H1 (cell line): Measurements from ENCODE around the gene BCL3. TPM values are rescaled to one million over a fixed set of nuclear protein-coding genes. Genes with fewer than 3 reads are reported as not detected.

Experiments used
- CTCF ChIA-PET: fragments of 300-600 bp; sonication (Branson Sonifier 250); formaldehyde crosslinking; loops from one replicate; lab custom pipeline; 2021; ENCODE audit not compliant: partially characterized antibody; lab: Charles Lee
- POLR2A ChIA-PET: fragments of 300-600 bp; sonication (Branson Sonifier 250); formaldehyde crosslinking; loops from one replicate; lab custom pipeline; 2021; ENCODE audit warnings: inconsistent platforms; ENCODE audit not compliant: partially characterized antibody; lab: Charles Lee
- DNase-seq, 2 experiments: peaks; one replicate each; pipeline versions ENCODE4 v3.0.0 to v3.0.0-alpha.2; 2010 to 2022; ENCODE audit warnings: low spot score in 2 of 2, low read depth in 1 of 2, mixed read lengths in 1 of 2
- FAIRE-seq: peaks from 2 replicates; lab custom pipeline; 2011; peaks lifted over from hg19 to GRCh38; lab: Jason Lieb, UNC
- H2AFZ ChIP-seq: 2 replicates; pipeline ENCODE4 v1.8.1; 2012; ENCODE audit warnings: low read length, inconsistent platforms
- H2AK5ac ChIP-seq: 2 replicates; pipeline ENCODE4 v1.6.1; 2013; ENCODE audit warnings: low read depth, low read length
- H2BK120ac ChIP-seq: replicated peaks from 2 replicates; pipeline ENCODE3; 2013; ENCODE audit warnings: low read depth, low read length, inconsistent platforms
- H2BK12ac ChIP-seq: 2 replicates; pipeline ENCODE4 v1.6.1; 2013; ENCODE audit warnings: low read depth, low read length
- H2BK15ac ChIP-seq: 2 replicates; pipeline ENCODE4 v1.6.1; 2013; ENCODE audit warnings: low read length
- H2BK20ac ChIP-seq: 2 replicates; pipeline ENCODE4 v1.6.1; 2013; ENCODE audit warnings: low read length
- H2BK5ac ChIP-seq: 2 replicates; pipeline ENCODE4 v1.6.1; 2013; ENCODE audit warnings: low read depth, low read length
- H3K14ac ChIP-seq: 2 replicates; pipeline ENCODE4 v1.6.1; 2013; ENCODE audit warnings: inconsistent platforms; ENCODE audit not compliant: insufficient read length
- H3K18ac ChIP-seq: 2 replicates; pipeline ENCODE4 v1.6.1; 2013; ENCODE audit warnings: low read length; ENCODE audit errors: extremely low read depth
- H3K23ac ChIP-seq: 2 replicates; pipeline ENCODE4 v1.6.1; 2013; ENCODE audit warnings: inconsistent platforms; ENCODE audit not compliant: insufficient read length
- H3K23me2 ChIP-seq: 2 replicates; pipeline ENCODE4 v1.6.1; 2013; ENCODE audit warnings: low read depth, low read length
- H3K27ac ChIP-seq: 2 replicates; pipeline ENCODE4 v1.6.1; 2011; ENCODE audit warnings: low read depth, low read length, inconsistent platforms
- H3K27me3 ChIP-seq, 4 experiments: replicated peaks in 1 of 4; 1 replicate in 1 of 4; 2 replicates in 3 of 4; pipeline versions ENCODE4 v1.6.1 to v1.8.1; 2011 to 2013; ENCODE audit warnings: low read length in 3 of 4, mild to moderate bottlenecking in 3 of 4, inconsistent platforms in 2 of 4, mixed read lengths in 2 of 4, moderate library complexity in 1 of 4; ENCODE audit not compliant: control insufficient read depth in 3 of 4, insufficient read depth in 3 of 4; ENCODE audit errors: extremely low read depth in 1 of 4
- H3K36me3 ChIP-seq, 4 experiments: 2 replicates each; pipeline versions ENCODE4 v1.6.1 to v1.8.1; 2011 to 2013; ENCODE audit warnings: mild to moderate bottlenecking in 4 of 4, low read length in 3 of 4, moderate library complexity in 2 of 4, control low read depth in 1 of 4, inconsistent platforms in 1 of 4; ENCODE audit not compliant: insufficient read depth in 4 of 4, control insufficient read depth in 2 of 4
- H3K4ac ChIP-seq: replicated peaks from 2 replicates; pipeline ENCODE3; 2013; ENCODE audit warnings: low read length, low read depth, mixed read lengths, inconsistent platforms; ENCODE audit not compliant: insufficient read length
- H3K4me1 ChIP-seq, 4 experiments: replicated peaks in 1 of 4; 1 replicate in 1 of 4; 2 replicates in 3 of 4; pipeline versions ENCODE4 v1.6.1 to v1.8.1; 2011 to 2013; ENCODE audit warnings: low read length in 3 of 4, inconsistent platforms in 2 of 4, mixed read lengths in 1 of 4; ENCODE audit not compliant: insufficient read depth in 4 of 4, control insufficient read depth in 3 of 4
- H3K4me2 ChIP-seq, 2 experiments: 2 replicates each; pipeline versions ENCODE4 v1.6.1 to v1.8.1; 2011 to 2013; ENCODE audit warnings: low read depth in 2 of 2, low read length in 2 of 2, control low read depth in 1 of 2, inconsistent platforms in 1 of 2, mild to moderate bottlenecking in 1 of 2; ENCODE audit not compliant: insufficient read depth in 1 of 2
- H3K4me3 ChIP-seq, 4 experiments: fragments of 200-600, 300-600 bp in 1 of 4; sonication (generic), shearing (Covaris generic), sonication (Bioruptor Twin) in 1 of 4; 2 replicates each; pipeline versions ENCODE4 v1.5.1 to v1.8.1; 2011 to 2016; ENCODE audit warnings: low read length in 4 of 4, low read depth in 3 of 4, control low read depth in 2 of 4, inconsistent platforms in 2 of 4, mild to moderate bottlenecking in 2 of 4, mixed read lengths in 1 of 4, moderate library complexity in 1 of 4; ENCODE audit not compliant: insufficient read depth in 2 of 4; ENCODE audit errors: extremely low read depth in 1 of 4
- H3K56ac ChIP-seq: replicated peaks from 2 replicates; pipeline ENCODE3; 2013; ENCODE audit warnings: low read depth, mild to moderate bottlenecking, mixed read lengths, low read length, inconsistent platforms; ENCODE audit not compliant: insufficient read length
- H3K79me1 ChIP-seq: 2 replicates; pipeline ENCODE4 v1.6.1; 2013; ENCODE audit warnings: low read depth, low read length, control low read depth
- H3K79me2 ChIP-seq, 2 experiments: 2 replicates each; pipeline versions ENCODE4 v1.6.1 to v1.8.1; 2012 to 2013; ENCODE audit warnings: low read length in 2 of 2, mild to moderate bottlenecking in 2 of 2, inconsistent platforms in 1 of 2; ENCODE audit not compliant: insufficient read depth in 2 of 2, control insufficient read depth in 1 of 2
- H3K9ac ChIP-seq, 4 experiments: replicated peaks in 1 of 4; 1 replicate in 1 of 4; 2 replicates in 3 of 4; pipeline versions ENCODE4 v1.6.1 to v1.8.1; 2011 to 2013; ENCODE audit warnings: low read depth in 3 of 4, low read length in 3 of 4, control low read depth in 2 of 4, mild to moderate bottlenecking in 2 of 4, moderate library complexity in 2 of 4, inconsistent platforms in 1 of 4; ENCODE audit errors: extremely low read depth in 1 of 4
- H3K9me3 ChIP-seq, 2 experiments: 2 replicates each; pipeline versions ENCODE4 v1.6.1 to v1.8.1; 2012 to 2013; ENCODE audit warnings: mild to moderate bottlenecking in 2 of 2, moderate library complexity in 2 of 2, control low read depth in 1 of 2, inconsistent platforms in 1 of 2, low read depth in 1 of 2, low read length in 1 of 2, mixed read lengths in 1 of 2; ENCODE audit not compliant: insufficient read depth in 2 of 2
- H4K20me1 ChIP-seq, 2 experiments: replicated peaks in 1 of 2; 2 replicates each; pipeline versions ENCODE3 to v1.8.1; 2011 to 2013; ENCODE audit warnings: inconsistent platforms in 2 of 2, low read length in 2 of 2, mild to moderate bottlenecking in 1 of 2; ENCODE audit not compliant: insufficient read depth in 2 of 2, control insufficient read depth in 1 of 2
- H4K5ac ChIP-seq: 2 replicates; pipeline ENCODE4 v1.6.1; 2013; ENCODE audit warnings: low read length, low read depth, mixed read lengths, inconsistent platforms; ENCODE audit not compliant: insufficient read length
- H4K8ac ChIP-seq: 2 replicates; pipeline ENCODE4 v1.8.0; 2013; ENCODE audit warnings: mild to moderate bottlenecking, moderate library complexity, low read length, inconsistent platforms; ENCODE audit not compliant: insufficient read depth; ENCODE audit errors: extremely low read depth
- H4K91ac ChIP-seq: replicated peaks from 2 replicates; pipeline ENCODE3; 2013; ENCODE audit warnings: low read length, mixed read lengths, inconsistent platforms; ENCODE audit not compliant: insufficient read length
- ATF3 ChIP-seq: IDR thresholded peaks from 2 replicates; pipeline ENCODE4 v1.6.1; 2011; ENCODE audit warnings: low read depth, mild to moderate bottlenecking, low read length; ENCODE audit not compliant: insufficient read depth
- BACH1 ChIP-seq: IDR thresholded peaks from 2 replicates; pipeline ENCODE4 v1.6.1; 2012; ENCODE audit warnings: low read length, improper control_type of control experiment
- CTBP2 ChIP-seq: IDR thresholded peaks from 2 replicates; pipeline ENCODE4 v1.7.0; 2011; ENCODE audit warnings: borderline replicate concordance, mild to moderate bottlenecking, moderate library complexity, mixed read lengths, low read length; ENCODE audit not compliant: insufficient read depth, insufficient read length
- EGR1 ChIP-seq: IDR thresholded peaks from 2 replicates; pipeline ENCODE4 v1.6.1; 2011; ENCODE audit warnings: low read depth, low read length, borderline replicate concordance
- GABPA ChIP-seq: IDR thresholded peaks from 2 replicates; pipeline ENCODE4 v1.6.1; 2011; ENCODE audit warnings: mild to moderate bottlenecking, low read length, moderate library complexity, borderline replicate concordance; ENCODE audit not compliant: insufficient read depth
- HDAC6 ChIP-seq: IDR thresholded peaks from one replicate; pipeline ENCODE4 v1.7.1; 2012; ENCODE audit warnings: low read depth, mild to moderate bottlenecking, inconsistent platforms, low read length, moderate library complexity
- KDM5A ChIP-seq: fragments of 200-600 bp; IDR thresholded peaks from 2 replicates; pipeline ENCODE4 v1.7.1; 2012; ENCODE audit warnings: mild to moderate bottlenecking, low read length, inconsistent platforms, mixed read lengths
- RXRA ChIP-seq: IDR thresholded peaks from 2 replicates; pipeline ENCODE4 v1.6.1; 2011; ENCODE audit warnings: low read depth, mild to moderate bottlenecking, low read length, moderate library complexity; ENCODE audit not compliant: insufficient read depth
- SIN3A ChIP-seq, 2 experiments: IDR thresholded peaks in 1 of 2; conservative IDR thresholded peaks in 1 of 2; 2 replicates each; pipeline ENCODE4 v1.6.1; 2011 to 2012; ENCODE audit warnings: low read length in 2 of 2, improper control_type of control experiment in 1 of 2, low read depth in 1 of 2, mild to moderate bottlenecking in 1 of 2
- SIRT6 ChIP-seq: IDR thresholded peaks from one replicate; pipeline ENCODE4 v1.7.1; 2012; ENCODE audit warnings: low read length, inconsistent platforms
- SIX5 ChIP-seq: IDR thresholded peaks from 2 replicates; pipeline ENCODE4 v1.6.1; 2011; ENCODE audit warnings: mild to moderate bottlenecking, low read depth, low read length
- SP4 ChIP-seq: IDR thresholded peaks from 2 replicates; pipeline ENCODE4 v1.6.1; 2012; ENCODE audit warnings: low read length, inconsistent platforms
- TAF1 ChIP-seq: IDR thresholded peaks from 2 replicates; pipeline ENCODE4 v1.6.1; 2011; ENCODE audit warnings: mild to moderate bottlenecking, low read depth, low read length
- TEAD4 ChIP-seq: IDR thresholded peaks from 2 replicates; pipeline ENCODE4 v1.6.1; 2012; ENCODE audit warnings: low read depth, low read length, inconsistent platforms, mixed read lengths
- WGBS, 2 experiments: shearing (Covaris generic) in 1 of 2; methylation state at CpG; one replicate each; pipeline versions ENCODE4 v1.1.6 to v1.1.7; 2013 to 2015; ENCODE audit warnings: low lambda C conversion rate in 2 of 2, mixed read lengths in 2 of 2, inconsistent platforms in 1 of 2, low coverage in 1 of 2, missing lambda C conversion rate in 1 of 2; ENCODE audit not compliant: insufficient replicate concordance in 2 of 2, insufficient coverage in 1 of 2, insufficient read length in 1 of 2; ENCODE audit errors: extremely low coverage in 1 of 2, missing lambda C conversion rate in 1 of 2; 5-methylcytosine and 5-hydroxymethylcytosine counted together
- polyA plus RNA-seq, 7 experiments: library from polyadenylated mRNA; depleted of rRNA in 3 of 7; stranded (reverse) in 5 of 7; unstranded in 2 of 7; fragments of >200 nt in 5 of 7; fragments of 200-250 nt in 2 of 7; gene quantifications; 1 replicate in 5 of 7; 2 replicates in 1 of 7; 4 replicates in 1 of 7; pipeline versions ENCODE4 v1.2.1 to v1.2.3, GENCODE V29; 2011 to 2013; ENCODE audit warnings: missing spikeins in 2 of 7, mixed read lengths in 2 of 7
- total RNA-seq: library from RNA; stranded (reverse); fragmentation: NEBNext Ultra II Directional; extraction: Animal tissue kit (Norgen Biotek cat#: 25700); gene quantifications from 2 replicates; pipeline ENCODE4 v1.2.1, GENCODE V29; 2021

BCL3 gene
- total and polyA plus RNA-seq, 2 of the 8 experiments (the other 6 are each of a cell fraction or from before 2014, with no cell fraction given): 0.88 to 2.4 TPM

- Histone ChIP-seq H4K5ac (no peak overlapping the region), H2BK20ac (no peak overlapping the region), H3K18ac (no peak overlapping the region), H3K56ac (no peak overlapping the region), H3K4ac (no peak overlapping the region), H2BK5ac (no peak overlapping the region), H3K36me3 (peaks cover 2 to 21% (median 7%) of the 10 kb centered on the region in 4 experiments; a peak in 7 of 8 replicates), H3K79me1 (no peaks in the 10 kb centered on the region), H2AK5ac (no peak overlapping the region), H3K27ac (no peak overlapping the region), H3K23me2 (no peaks in the 10 kb centered on the region), H3K27me3 (no peaks in the 10 kb centered on the region), H3K4me2 (no peak overlapping the region), H4K91ac (no peak overlapping the region), H2BK15ac (no peak overlapping the region), H2AFZ (no peak overlapping the region), H4K20me1 (peaks cover 0 to 7% of the 10 kb centered on the region in 2 experiments), H3K9ac (no peak overlapping the region), H3K23ac (no peak overlapping the region), H3K4me1 (no peaks in the 10 kb centered on the region; a peak in 1 of 7 replicates), H3K9me3 (no peaks in the 10 kb centered on the region), H2BK12ac (no peak overlapping the region), H2BK120ac (no peak overlapping the region), H3K79me2 (no peaks in the 10 kb centered on the region), H3K4me3 (no peak overlapping the region), H3K14ac (no peak overlapping the region), H4K8ac (no peak overlapping the region)
- 95% methylated on average over 15 of the region's 15 CpGs; no CpG with 5 or more reads in 1 of the 2 experiments for WGBS, 2 experiments
- POLR2A ChIA-PET: interaction anchor here (0.6 to 2.0 kb wide), 3 partner anchors 10 to 143 kb away, joined by 3 to 8 read pairs (median 6); no protein-coding TSS in a partner anchor
- CTCF ChIA-PET: interaction anchor here (0.9 to 8.1 kb wide), 5 partner anchors 14 to 62 kb away, joined by 3 to 116 read pairs (median 7); partner anchors contain the start of gene BCAM
- FAIRE-seq (no peak), DNase-seq (no peak)
- TF ChIP-seq SIX5 (no peak), SP4 (no peak), BACH1 (no peak), GABPA (no peak), SIRT6 (no peak), KDM5A (no peak), EGR1 (no peak), RXRA (no peak), ATF3 (no peak), TAF1 (no peak), HDAC6 (no peak), CTBP2 (no peak), SIN3A (conservative IDR thresholded peaks at IDR 0.05 in 1 of 2, IDR thresholded peaks at IDR 0.05 in 1 of 2; ENCODE audit: low read depth in 1 of 2, low read length in 2 of 2) (no peak), TEAD4 (no peak)
These were observed 37.5 kb downstream of the BCL3 start for GRCh38 chr19:44785993-44786392.
